Body of pancreas (tissue), 4 donors: ENCODE data around the gene ZSCAN30.

Experiments used
- CTCF ChIP-seq, 7 experiments: fragments of 450-650 bp in 4 of 7; fragments of 200-600 bp in 3 of 7; sonication (generic) in 3 of 7; IDR thresholded peaks; one replicate each; pipeline ENCODE4 v1.5.1; 2016 to 2019; ENCODE audit warnings: antibody characterized with exemption in 7 of 7
- POLR2A ChIP-seq, 3 donors: fragments of 450-650 bp; IDR thresholded peaks; one replicate each; pipeline ENCODE4 v1.6.1; 2016; ENCODE audit warnings: antibody characterized with exemption in 3 of 3, mild to moderate bottlenecking in 2 of 3

GRCh38 chr18:35326695-35327387 lies 36.8 kb upstream of the ZSCAN30 start:
- TF ChIP-seq CTCF (IDR thresholded peaks at IDR 0.05): no peak
- TF ChIP-seq POLR2A (IDR thresholded peaks at IDR 0.05): no peak
